ENCODE results near the gene PRR19.

The PRR19 gene

GRCh38 chr19:42267644-42268141, 34.2 kb upstream of the PRR19 start:
- DNase-seq (ENCODE audit: low read depth in 1 of 2, low spot score in 1 of 2) = no peak
- in situ Hi-C loops (cut with HindIII; ENCODE audit: low pct_unique_long_range_greater_than_20kb, low sequenced_read_pairs) = no loop called here
- TF ChIP-seq JUND (IDR thresholded peaks at IDR 0.05; ENCODE audit: low read depth) = no peak

GRCh38 chr19:42268142-42268703, 33.7 kb upstream of the PRR19 start:
- in situ Hi-C loops (cut with HindIII; ENCODE audit: low pct_unique_long_range_greater_than_20kb, low sequenced_read_pairs) = no loop called here
- no peak for TF ChIP-seq JUND (IDR thresholded peaks at IDR 0.05; ENCODE audit: low read depth)
- DNase-seq (ENCODE audit: low read depth in 1 of 2, low spot score in 1 of 2) = peak; percentile 84 to 99

GRCh38 chr19:42268704-42269477, 33.0 kb upstream of the PRR19 start, which contains the start of gene CIC:
CIC (plus strand) TSS chr19:42269252; CDS start chr19:42271784, 2,532 bp downstream.
- no peak for TF ChIP-seq JUND (IDR thresholded peaks at IDR 0.05; ENCODE audit: low read depth)
- peak; percentile 93 to 100 for DNase-seq (ENCODE audit: low read depth in 1 of 2, low spot score in 1 of 2)
- in situ Hi-C loops (cut with HindIII; ENCODE audit: low pct_unique_long_range_greater_than_20kb, low sequenced_read_pairs) = no loop called here

- no peak for DNase-seq (ENCODE audit: low read depth in 1 of 2, low spot score in 1 of 2)
- TF ChIP-seq JUND (IDR thresholded peaks at IDR 0.05; ENCODE audit: low read depth) = no peak
- in situ Hi-C loops (cut with HindIII; ENCODE audit: low pct_unique_long_range_greater_than_20kb, low sequenced_read_pairs) = no loop called here
Observed at GRCh38 chr19:42269478-42270345, 32.2 kb upstream of the PRR19 start.

GRCh38 chr19:42270346-42271044, 31.4 kb upstream of the PRR19 start:
- no peak for TF ChIP-seq JUND (IDR thresholded peaks at IDR 0.05; ENCODE audit: low read depth)
- peak in 1 of 2 experiments; percentile 64 for DNase-seq (ENCODE audit: low read depth in 1 of 2, low spot score in 1 of 2)
- in situ Hi-C loops (cut with HindIII; ENCODE audit: low pct_unique_long_range_greater_than_20kb, low sequenced_read_pairs) = no loop called here

GRCh38 chr19:42271045-42271419, 30.9 kb upstream of the PRR19 start:
- TF ChIP-seq JUND (IDR thresholded peaks at IDR 0.05; ENCODE audit: low read depth) = no peak
- in situ Hi-C loops (cut with HindIII; ENCODE audit: low pct_unique_long_range_greater_than_20kb, low sequenced_read_pairs) = no loop called here
- no peak for DNase-seq (ENCODE audit: low read depth in 1 of 2, low spot score in 1 of 2)

GRCh38 chr19:42271861-42272534, 29.9 kb upstream of the PRR19 start:
- no peak for TF ChIP-seq JUND (IDR thresholded peaks at IDR 0.05; ENCODE audit: low read depth)
- DNase-seq (ENCODE audit: low read depth in 1 of 2, low spot score in 1 of 2) = no peak
- in situ Hi-C loops (cut with HindIII; ENCODE audit: low pct_unique_long_range_greater_than_20kb, low sequenced_read_pairs) = no loop called here

GRCh38 chr19:42272535-42272897, 29.4 kb upstream of the PRR19 start:
- TF ChIP-seq JUND (IDR thresholded peaks at IDR 0.05; ENCODE audit: low read depth) = no peak
- in situ Hi-C loops (cut with HindIII; ENCODE audit: low pct_unique_long_range_greater_than_20kb, low sequenced_read_pairs) = no loop called here
- no peak for DNase-seq (ENCODE audit: low read depth in 1 of 2, low spot score in 1 of 2)

- no peak for DNase-seq (ENCODE audit: low read depth in 1 of 2, low spot score in 1 of 2)
- in situ Hi-C loops (cut with HindIII; ENCODE audit: low pct_unique_long_range_greater_than_20kb, low sequenced_read_pairs) = no loop called here
- TF ChIP-seq JUND (IDR thresholded peaks at IDR 0.05; ENCODE audit: low read depth) = no peak
Observed at GRCh38 chr19:42272989-42273406, 28.9 kb upstream of the PRR19 start.

- in situ Hi-C loops (cut with HindIII; ENCODE audit: low pct_unique_long_range_greater_than_20kb, low sequenced_read_pairs) = no loop called here
- no peak for DNase-seq (ENCODE audit: low read depth in 1 of 2, low spot score in 1 of 2)
Observed at GRCh38 chr19:42273407-42274064, 28.4 kb upstream of the PRR19 start.

GRCh38 chr19:42274065-42274682, 27.8 kb upstream of the PRR19 start:
- DNase-seq (ENCODE audit: low read depth in 1 of 2, low spot score in 1 of 2) = no peak
- in situ Hi-C loops (cut with HindIII; ENCODE audit: low pct_unique_long_range_greater_than_20kb, low sequenced_read_pairs) = no loop called here
- TF ChIP-seq JUND (IDR thresholded peaks at IDR 0.05; ENCODE audit: low read depth) = no peak

More at GRCh38 chr19:42273407-42274064, 28.4 kb upstream of the PRR19 start:
- no peak for TF ChIP-seq JUND (IDR thresholded peaks at IDR 0.05; ENCODE audit: low read depth)
